Liver (tissue), 3 donors: ENCODE measurements around the gene GIT2.

ENCODE experiments used
- ATF3 ChIP-seq: IDR thresholded peaks from 2 replicates; pipeline ENCODE4 v1.6.1; 2016; ENCODE audit warnings: antibody characterized with exemption
- CTCF ChIP-seq: fragments of 150-350 bp; IDR thresholded peaks from 2 replicates; pipeline ENCODE4 v1.5.1; 2017; ENCODE audit warnings: improper control_type of control experiment, low read depth, low read length; ENCODE audit not compliant: missing input control
- REST ChIP-seq: IDR thresholded peaks from 2 replicates; pipeline ENCODE4 v1.6.1; 2016; ENCODE audit warnings: antibody characterized with exemption, mild to moderate bottlenecking
- SP1 ChIP-seq: IDR thresholded peaks from 2 replicates; pipeline ENCODE4 v1.6.1; 2018; ENCODE audit warnings: antibody characterized with exemption, mild to moderate bottlenecking
- donor health status: healthy.
- donor health status: healthy.

- TF ChIP-seq CTCF (no peak), SP1 (no peak), ATF3 (no peak), REST (no peak)
Measured at GRCh38 chr12:109953656-109954055, 42.5 kb downstream of the GIT2 start.
